ENCODE results near the gene HOXB8. TPM values are rescaled to one million over a fixed set of nuclear protein-coding genes. Genes with fewer than 3 reads are reported as not detected.

The HOXB8 gene
- total RNA-seq, 3 donors from 2014 or later: 0.59 to 4.6 (median 4.6) TPM

DNA sequence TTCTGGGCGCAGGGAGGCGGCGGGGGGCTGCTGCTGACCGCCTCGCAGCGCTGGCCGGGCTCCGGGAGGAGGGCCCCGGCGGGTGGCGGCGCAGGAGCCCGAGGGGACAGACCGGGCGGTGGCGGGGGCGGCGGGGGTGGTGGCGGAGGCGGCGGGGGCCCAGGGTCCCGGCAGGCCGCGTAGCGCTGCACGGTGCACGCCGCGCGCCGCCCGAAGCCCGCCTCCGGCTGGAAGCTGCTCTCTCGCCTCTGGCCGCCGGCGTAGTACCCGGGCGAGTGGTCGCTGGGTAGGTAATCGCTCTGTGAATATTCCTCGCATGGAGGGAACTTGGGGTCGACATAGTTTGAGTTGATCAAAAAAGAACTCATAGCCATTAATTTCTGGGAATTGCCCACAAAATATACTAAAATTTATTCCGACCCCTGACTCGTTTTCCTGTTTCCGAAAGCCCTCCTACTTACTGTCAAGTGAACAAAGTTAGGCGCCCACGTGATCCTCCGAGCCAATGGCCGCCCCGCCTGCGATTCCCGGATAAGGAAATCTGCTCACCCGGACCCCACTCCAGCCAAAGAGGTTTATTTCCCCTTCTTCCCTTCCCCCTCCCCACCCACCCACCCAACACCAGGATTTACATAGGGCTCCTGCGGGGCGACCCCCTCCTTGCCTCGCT is 37.0 kb downstream of the HOXB8 start, which contains the start of gene HOXB4:
Gene HOXB4 (minus strand): TSS at position 405 of the 670 bp plus-strand sequence. CDS start 31 bp downstream, at position 374.
- Histone ChIP-seq H3K27me3 (peaks cover 0 to 73% of the 10 kb centered on the region in 2 donors), H3K4me1 (peaks cover 0 to 7% of the 10 kb centered on the region in 2 donors), H3K9me3 (no peaks in the 10 kb centered on the region), H3K36me3 (no peaks in the 10 kb centered on the region), H3K27ac (peak within 1 kb of the TSS; percentile 73 to 94), H3K4me3 (peak within 1 kb of the TSS; percentile 49 to 81 (median 57))
- DNase-seq (ENCODE audit: low spot score in 2 of 2): peak in 1 of 2 donors; percentile 52
- intact Hi-C loops (cut with DNase I; ENCODE audit: low total_unique reads): loop anchor here (5.0 kb wide), 1 partner anchor 36 kb away; no protein-coding TSS in a partner anchor
- no peak for TF ChIP-seq POLR2A (IDR thresholded peaks at IDR 0.05)
- no peak for TF ChIP-seq CTCF (IDR thresholded peaks at IDR 0.05)
- TF ChIP-seq POLR2AphosphoS5 (IDR thresholded peaks at IDR 0.05): no peak

DNA sequence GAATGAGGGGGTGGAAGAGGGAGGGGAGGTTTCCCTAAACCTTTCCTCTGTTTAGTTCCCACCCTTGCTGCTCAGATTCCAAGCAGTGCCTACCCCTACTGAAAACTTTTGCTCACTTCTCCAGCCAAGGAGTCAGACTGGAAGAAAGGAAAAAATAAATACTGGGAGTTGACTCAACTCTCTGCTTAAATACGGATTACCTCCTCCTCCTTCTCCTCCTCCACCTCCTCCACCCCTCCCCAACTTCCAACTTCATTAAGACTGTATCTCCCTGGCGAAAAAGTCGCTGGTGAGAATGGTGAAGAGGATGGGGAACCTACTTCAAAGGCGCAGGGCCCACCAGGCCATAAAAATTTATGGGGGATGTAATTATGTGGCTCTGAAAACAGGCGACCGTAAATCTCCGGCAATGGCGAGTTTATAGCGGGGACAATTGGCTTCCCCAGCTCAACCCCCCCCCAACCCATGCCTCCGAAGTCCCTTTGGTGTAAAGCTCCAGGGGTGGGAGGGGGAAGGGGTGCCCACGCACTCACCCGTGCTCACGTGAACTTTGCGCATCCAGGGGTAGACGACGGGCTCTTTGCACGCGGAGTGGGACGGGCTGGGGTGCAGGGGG is 37.7 kb downstream of the HOXB8 start:
- intact Hi-C loops (cut with DNase I; ENCODE audit: low total_unique reads): loop anchor here (5.0 kb wide), 1 partner anchor 35 kb away; no protein-coding TSS in a partner anchor

DNA sequence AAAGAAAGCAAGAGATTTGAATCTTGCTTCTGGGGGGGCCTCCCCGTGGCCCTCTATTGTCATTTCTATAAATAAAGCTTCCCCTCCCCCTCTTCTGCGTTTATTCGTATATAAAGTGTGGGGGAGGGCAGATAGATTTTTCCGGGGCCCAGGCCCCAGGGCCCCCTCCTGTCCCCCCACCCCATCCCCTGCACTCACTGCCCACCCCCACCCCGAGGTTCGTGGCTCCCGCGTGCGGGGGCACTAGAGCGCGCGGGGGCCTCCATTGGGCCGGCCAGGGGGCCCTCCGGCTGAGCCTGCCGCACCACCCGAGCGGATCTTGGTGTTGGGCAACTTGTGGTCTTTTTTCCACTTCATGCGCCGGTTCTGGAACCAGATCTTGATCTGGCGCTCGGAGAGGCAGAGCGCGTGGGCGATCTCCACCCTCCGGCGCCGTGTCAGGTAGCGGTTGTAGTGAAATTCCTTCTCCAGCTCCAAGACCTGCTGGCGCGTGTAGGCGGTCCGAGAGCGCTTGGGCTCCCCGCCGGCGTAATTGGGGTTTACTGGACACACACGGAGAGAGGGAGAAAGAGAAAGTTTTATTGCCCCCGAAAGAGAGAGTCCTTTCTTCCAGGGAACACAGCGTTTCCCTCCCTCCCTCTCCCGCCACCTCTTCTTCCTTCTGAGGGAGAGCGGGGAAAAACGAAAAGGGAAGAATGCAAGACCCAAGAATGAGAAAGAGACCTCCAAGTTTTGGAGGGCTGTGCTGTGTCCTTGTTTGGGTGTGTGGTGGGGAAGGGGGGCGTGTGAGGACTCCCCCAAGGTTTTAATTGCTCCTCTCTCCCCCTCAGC is 38.4 kb downstream of the HOXB8 start:
- Histone ChIP-seq H3K4me3 (peak overlapping the region; percentile 49 to 81 (median 57)), H3K9me3 (no peaks in the 10 kb centered on the region), H3K27me3 (peaks cover 0 to 59% of the 10 kb centered on the region in 2 donors), H3K4me1 (peaks cover 0 to 7% of the 10 kb centered on the region in 2 donors), H3K36me3 (no peaks in the 10 kb centered on the region), H3K27ac (peak overlapping the region; percentile 71 to 94)
- intact Hi-C loops (cut with DNase I; ENCODE audit: low total_unique reads): loop anchor here (5.0 kb wide), 1 partner anchor 34 kb away; no protein-coding TSS in a partner anchor
- TF ChIP-seq POLR2AphosphoS5 (IDR thresholded peaks at IDR 0.05) (peak in 2 of 3 donors; percentile 27 to 60), CTCF (IDR thresholded peaks at IDR 0.05) (no peak)
- DNase-seq (ENCODE audit: low spot score in 2 of 2): peak in 1 of 2 donors; percentile 58

More for the DNA sequence above, 37.7 kb downstream of the HOXB8 start:
- no peaks in the 10 kb centered on the region for H3K9me3 ChIP-seq
- peaks cover 0 to 67% of the 10 kb centered on the region in 2 donors for H3K27me3 ChIP-seq
- H3K4me1 ChIP-seq: peaks cover 0 to 7% of the 10 kb centered on the region in 2 donors
- peak overlapping the region; percentile 73 to 94 for H3K27ac ChIP-seq
- TF ChIP-seq CTCF (IDR thresholded peaks at IDR 0.05): no peak
- TF ChIP-seq POLR2A (IDR thresholded peaks at IDR 0.05): no peak
- no peak for TF ChIP-seq POLR2AphosphoS5 (IDR thresholded peaks at IDR 0.05)
- H3K36me3 ChIP-seq: no peaks in the 10 kb centered on the region
- no peak for DNase-seq (ENCODE audit: low spot score in 2 of 2)
- H3K4me3 ChIP-seq: peak overlapping the region; percentile 49 to 81 (median 57)

DNA sequence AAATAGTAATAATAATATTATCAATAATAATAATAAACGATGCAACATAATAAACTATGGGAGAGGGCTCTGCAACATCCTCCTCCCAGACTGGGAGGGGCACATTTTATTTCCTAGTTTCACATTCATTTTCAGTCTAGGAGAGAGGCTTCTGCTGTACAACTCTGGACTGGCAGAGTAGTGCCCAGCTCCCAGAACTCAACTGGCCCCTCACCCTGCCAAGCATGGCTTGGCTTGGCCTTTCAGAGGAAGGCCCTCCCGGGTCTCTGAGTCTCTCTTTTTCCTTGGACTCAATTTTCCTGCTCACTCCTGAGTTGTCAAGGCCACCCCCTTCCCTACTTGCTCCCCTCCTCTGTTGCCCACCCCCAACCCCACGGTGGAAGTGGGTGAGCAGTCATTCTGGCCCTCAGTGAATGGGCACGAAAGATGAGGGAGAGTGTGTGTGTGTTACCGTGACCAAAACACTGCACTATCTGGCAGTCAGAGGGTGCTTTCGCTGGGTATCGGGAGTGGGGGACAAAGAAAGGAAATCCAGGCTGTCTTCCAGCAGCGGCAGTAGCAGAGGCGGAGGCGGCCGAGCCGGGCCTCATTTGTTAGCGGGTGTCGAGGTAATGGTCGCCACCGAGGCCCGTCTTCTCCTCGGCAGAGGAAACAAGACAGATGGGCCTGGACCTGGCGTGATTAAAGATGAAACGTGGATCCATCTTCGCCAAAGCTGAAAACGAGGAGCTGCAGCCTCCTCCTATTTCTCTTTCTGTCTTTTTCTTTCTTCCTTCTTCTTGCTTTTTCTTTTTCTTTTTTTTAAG is 39.2 kb downstream of the HOXB8 start:
- DNase-seq (ENCODE audit: low spot score in 2 of 2): no peak
- H3K36me3 ChIP-seq: no peaks in the 10 kb centered on the region
- TF ChIP-seq POLR2AphosphoS5 (IDR thresholded peaks at IDR 0.05) (no peak), CTCF (IDR thresholded peaks at IDR 0.05) (no peak), POLR2A (IDR thresholded peaks at IDR 0.05) (no peak)
- intact Hi-C loops (cut with DNase I; ENCODE audit: low total_unique reads): loop anchor here (5.0 kb wide), 1 partner anchor 34 kb away; no protein-coding TSS in a partner anchor
- H3K27me3 ChIP-seq: peaks cover 0 to 51% of the 10 kb centered on the region in 2 donors
- peak overlapping the region; percentile 49 to 81 (median 57) for H3K4me3 ChIP-seq
- H3K27ac ChIP-seq: peak overlapping the region; percentile 71 to 94
- H3K9me3 ChIP-seq: no peaks in the 10 kb centered on the region
- H3K4me1 ChIP-seq: peaks cover 0 to 7% of the 10 kb centered on the region in 2 donors

Data from breast epithelium (tissue), 4 donors.